HG02884 (cell line): ENCODE results near the gene RHOBTB1.

Experiments used
- ATAC-seq: cut with Tn5 transposase; IDR thresholded peaks from one replicate; pipeline ENCODE4 v1.9.1; 2021; ENCODE audit warnings: mild to moderate bottlenecking, moderate library complexity; ENCODE audit not compliant: unreplicated experiment

The RHOBTB1 gene

DNA sequence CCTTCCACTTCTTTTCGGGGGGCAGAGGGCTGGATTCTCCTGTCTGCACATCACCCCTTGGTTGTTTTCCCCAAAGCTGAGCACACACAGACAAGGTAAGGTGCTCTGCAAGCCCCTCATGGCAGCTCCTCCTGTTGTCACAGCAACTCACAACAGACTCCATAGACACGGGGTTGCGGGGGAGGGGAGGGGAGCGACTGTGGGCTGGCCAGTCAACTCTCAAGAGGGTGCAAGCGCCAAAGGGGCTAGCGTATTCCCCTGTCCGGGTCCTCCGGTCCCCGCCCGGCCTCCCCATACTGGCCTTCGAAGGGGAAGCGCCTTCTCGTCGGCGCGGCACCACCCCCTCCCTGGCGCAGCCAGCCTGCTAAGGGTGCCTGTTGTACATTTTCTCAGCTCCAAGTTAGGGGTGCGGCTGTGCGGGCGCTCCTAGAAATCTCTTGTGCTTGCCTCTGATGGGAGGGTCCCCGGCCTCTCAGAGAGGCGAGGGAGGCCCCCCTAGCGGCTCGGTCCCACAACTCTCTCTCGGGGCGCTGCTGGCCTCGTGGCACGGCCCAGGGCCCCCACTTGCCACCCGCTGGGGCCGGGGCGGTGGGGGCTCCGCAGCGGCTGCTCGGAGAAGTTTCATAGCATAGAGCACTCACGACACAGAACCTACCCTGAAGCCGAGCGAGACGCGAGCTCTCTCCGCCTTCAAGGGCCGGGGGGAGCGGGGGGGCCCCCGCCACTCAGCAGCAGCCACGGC lies 498 bp downstream of the RHOBTB1 start:
- peak; percentile 26 for ATAC-seq

DNA sequence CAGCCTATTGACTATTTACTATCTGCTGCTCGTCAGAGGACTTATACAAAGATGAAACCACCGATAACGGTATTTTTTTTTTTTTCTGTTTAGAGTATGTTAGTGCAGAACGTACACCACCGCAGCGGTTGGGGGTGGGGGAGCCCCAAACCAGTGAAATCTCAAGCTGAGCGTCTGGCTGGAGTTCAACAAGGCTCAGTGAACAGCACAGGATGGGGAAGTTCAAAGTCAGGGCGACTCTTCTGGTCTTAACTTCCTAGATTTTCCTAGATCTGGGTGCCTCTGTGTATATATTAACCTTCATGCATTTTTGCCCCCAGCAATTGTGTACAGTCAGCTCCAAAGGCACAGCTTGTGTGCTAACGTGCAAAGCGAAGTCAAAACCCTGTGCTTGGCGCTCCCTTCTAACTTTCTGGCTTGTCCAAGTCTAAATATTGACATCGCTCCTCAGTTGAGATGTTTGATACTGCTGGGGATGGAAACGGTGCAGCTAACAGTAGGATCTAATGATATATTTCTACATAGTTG lies 1.1 kb downstream of the RHOBTB1 start:
- ATAC-seq = peak; percentile 49

DNA sequence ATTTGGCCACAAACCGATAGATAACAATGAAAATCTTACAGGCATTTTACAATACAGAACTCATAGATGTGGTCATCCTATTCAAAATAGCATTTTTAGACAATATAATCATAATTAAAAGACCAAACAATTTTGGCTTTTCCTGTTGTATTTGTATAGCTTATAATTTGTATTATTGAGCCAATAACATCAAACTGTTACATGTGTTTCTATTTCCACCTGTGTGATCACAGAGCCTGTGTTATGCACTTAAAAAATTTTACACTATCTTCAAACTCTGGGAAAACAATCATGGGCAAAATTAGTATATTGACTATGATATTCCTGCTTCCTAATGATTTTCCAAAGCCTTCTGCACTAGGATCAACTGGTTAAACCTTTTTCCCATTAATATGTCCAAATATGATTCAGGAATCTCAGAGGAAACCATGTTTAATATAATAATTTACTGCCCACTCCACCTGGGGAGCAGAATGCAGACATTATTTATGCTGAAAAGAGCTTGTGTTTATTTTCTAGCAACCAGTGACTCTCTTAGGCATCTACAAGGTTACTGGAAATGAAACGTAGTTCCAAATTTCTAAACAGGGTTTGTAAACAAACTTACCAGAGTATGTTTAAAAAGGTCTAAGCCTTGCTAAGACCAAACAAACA lies 1.7 kb downstream of the RHOBTB1 start:
- ATAC-seq = no peak

DNA sequence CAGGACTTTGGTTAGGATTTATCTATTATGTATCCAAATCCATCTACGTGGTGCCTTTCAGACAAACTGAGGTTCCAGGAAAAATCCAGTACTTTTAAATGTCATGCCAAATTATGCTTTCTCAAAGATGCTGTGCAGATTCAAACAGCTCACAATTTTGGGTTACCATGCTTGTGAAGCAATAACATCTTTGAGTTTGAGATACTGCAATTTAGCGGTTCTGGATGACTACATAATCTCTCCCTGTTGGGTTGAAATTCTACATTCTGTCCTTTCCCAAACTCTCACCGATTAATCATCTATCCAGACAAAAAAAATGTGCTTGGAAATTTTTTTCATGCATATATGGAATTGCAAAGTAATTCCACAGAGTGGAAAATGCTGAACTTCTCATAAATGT lies 3.5 kb downstream of the RHOBTB1 start:
- ATAC-seq = no peak

DNA sequence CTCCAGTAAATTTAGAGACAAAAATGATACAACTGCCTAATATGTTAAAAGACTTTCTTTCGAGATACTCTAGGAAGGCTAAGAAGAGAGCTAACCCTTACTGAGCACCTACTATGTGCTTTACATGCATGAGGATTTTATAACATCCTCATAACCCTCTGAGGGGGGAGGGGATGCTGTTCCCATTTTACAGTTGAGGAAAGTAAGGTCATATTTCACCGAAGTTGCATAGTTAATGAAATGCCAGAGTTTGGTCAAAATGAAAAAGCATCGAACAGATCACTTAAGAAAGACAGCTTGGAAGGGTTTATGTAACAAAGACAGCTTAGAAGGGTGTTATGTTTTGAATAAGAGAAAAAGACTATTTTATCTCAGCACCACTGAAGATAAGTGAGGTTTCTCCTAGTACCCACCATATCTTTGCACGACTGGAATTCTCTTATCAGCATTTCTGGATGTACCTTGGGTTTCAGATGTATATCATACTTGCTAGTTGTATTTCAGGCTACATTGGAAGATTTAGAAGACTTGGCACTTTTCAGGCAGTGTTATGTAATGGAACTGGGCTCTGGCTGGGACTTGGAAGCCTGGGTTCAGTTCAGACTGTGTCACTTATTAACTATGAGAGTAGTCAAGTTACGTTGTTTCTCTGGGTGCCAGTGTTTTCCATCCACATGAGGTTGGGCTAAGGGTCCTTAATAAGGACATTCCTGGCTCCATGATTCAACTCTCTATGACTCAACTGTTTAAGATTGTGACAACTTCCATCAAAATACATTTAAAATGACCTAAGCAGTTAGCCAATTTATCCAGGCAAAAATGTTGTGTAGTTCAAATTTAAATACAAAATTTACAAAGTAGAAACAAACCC lies 6.0 kb downstream of the RHOBTB1 start:
- no peak for ATAC-seq

- no peak for ATAC-seq
These were observed 7.0 kb downstream of the RHOBTB1 start for GRCh38 chr10:60937022-60937421.

DNA sequence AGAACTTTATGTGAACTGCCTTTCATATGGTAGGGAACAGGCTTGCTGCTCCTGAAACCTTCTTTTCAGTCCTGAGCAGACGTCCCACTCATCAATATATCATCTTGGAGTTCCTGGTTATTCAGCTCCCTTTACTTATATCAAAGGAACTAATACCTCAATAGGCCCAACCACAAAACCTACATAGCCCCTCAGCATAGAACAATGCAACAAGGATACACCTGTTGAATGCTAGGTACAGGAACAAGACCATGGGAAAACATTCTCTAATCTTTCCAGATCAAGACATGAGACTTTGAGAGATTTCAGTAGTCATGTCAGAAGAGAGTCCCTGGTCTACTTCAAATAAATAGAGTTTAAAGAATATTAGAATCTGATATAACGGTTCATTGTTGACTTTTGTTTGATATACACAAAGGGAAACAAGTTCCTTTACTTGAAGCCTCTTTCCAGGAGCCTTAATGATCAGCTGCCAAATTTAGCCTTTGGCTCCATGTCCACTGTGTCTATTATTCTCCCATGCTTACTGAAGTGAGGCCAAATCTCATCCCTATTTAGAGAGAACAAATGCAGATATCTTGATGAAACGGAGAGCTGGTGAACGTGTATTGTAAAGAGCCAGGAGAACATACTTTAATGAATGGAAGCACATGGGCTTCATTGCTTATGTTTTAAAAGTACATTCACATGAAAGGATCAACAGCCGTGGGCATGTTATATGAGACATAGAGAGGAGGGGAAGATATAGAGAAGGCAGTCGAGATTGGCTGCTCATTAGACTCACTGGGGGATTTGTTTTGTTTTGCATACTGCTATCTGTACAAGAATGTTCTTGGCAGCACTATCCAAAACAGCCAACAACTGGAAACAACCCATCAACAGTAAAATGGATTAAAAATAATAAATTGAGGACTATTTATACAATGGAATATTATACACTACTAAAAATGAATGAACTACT lies 9.5 kb downstream of the RHOBTB1 start:
- no peak for ATAC-seq

- ATAC-seq = no peak
These were observed 11.2 kb downstream of the RHOBTB1 start for GRCh38 chr10:60932756-60933155.

DNA sequence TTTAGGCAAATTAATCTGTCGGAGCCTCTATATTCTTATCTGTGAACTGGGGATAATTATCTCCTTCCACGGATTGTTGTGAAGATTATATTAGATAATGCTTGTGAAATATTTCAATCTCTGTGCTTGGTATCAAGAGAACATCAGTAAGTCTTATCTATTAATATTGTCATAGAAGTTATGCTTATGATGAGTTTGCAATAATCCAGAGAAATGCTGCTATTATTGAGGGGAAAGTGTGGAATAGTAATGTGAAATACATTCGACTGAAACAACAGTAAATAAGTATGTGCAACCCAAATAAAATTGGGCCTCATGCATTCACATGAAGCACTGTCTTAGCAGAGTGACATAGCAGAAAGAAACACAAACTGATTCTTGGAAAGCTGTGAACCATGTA lies 13.7 kb downstream of the RHOBTB1 start:
- ATAC-seq = no peak

- no peak for ATAC-seq
These were observed 22.4 kb downstream of the RHOBTB1 start for GRCh38 chr10:60921633-60922032.

DNA sequence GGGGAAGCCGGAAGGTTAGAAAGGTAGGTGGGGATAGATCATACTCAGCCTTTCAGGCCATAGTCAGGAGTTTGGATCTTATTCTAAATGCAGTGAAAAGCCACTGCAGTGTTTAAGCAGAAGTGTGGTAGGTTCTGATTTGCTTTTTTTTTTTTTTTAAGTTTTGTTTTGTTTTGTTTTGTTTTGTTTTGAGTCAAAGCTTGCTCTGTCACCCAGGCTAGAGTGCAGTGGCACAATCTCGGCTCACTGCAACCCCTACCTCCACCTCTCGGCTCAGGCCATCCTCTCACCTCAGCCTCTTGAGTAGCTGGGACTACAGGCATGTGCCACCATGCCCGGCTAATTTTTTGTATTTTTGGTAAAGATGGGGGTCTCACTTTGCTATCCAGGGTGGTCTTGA lies 23.5 kb downstream of the RHOBTB1 start:
- ATAC-seq = no peak

DNA sequence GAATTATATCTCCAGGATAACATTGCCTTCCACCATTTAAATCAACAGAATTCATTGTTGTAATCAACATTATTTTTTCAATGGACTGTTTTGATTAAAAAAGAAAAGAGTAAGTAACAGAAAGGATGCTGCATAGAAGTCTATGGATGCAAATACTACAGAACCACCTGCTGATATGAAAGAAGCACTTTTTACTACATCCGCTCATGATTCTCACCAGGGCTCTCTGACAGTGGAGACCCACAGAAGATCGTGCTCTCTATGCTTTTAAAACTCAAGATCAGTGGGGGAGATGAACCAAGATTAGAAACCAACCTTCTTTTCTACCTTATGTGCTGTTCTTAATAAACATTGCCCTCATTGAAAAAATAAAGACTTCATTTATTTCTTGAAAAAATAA lies 24.4 kb downstream of the RHOBTB1 start:
- ATAC-seq = no peak

GRCh38 chr10:60917331-60918280 lies 26.4 kb downstream of the RHOBTB1 start:
- no peak for ATAC-seq

GRCh38 chr10:60916025-60916424 lies 28.0 kb downstream of the RHOBTB1 start:
- no peak for ATAC-seq

- no peak for ATAC-seq
These were observed 29.3 kb downstream of the RHOBTB1 start for GRCh38 chr10:60914690-60915141.

- ATAC-seq = no peak
These were observed 30.3 kb downstream of the RHOBTB1 start for GRCh38 chr10:60913657-60914056.

DNA sequence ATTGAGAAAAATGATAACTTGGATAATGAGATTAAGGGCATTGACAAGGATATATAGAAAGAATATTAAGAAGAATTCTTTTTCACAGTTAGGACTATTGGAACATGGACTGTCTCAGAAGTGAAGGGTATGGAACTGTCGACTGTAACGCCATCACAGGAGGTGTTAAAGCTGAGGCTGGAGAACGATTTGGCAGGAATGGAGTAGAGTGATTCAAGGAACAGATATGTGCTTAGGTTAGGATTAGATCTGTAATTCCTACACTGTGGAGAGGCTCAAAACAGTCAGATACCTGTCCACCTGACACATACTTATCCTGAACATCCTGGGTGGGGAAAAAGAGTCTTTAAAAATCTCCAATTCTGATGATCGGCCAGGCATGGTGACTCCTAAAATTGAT lies 30.9 kb downstream of the RHOBTB1 start:
- no peak for ATAC-seq

GRCh38 chr10:60911715-60912114 lies 32.3 kb downstream of the RHOBTB1 start:
- no peak for ATAC-seq

DNA sequence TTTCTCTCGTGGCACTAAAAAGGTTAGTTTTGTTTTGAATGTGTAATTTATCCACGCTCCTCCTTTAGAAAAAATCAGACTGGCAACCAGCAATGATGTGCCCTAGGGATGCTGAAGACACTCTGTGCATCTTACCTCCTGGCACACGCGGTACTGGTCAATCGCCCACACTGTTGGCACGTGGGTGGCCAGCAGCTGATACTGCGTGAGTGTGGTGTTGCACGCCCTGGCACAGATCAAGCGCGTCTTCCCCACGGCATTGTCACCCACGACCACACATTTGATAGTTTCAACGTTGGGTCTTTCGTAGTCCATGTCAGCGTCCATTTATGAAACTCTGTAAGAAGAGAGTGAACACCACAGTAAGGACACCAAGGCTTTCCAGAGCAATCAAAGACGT lies 32.8 kb downstream of the RHOBTB1 start:
- ATAC-seq = no peak
